Measurements from ENCODE around the gene FOXL1. TPM values are rescaled to one million over a fixed set of nuclear protein-coding genes. Genes with fewer than 3 reads are reported as not detected.
A peak's percentile ranks its signal among the peaks of the same experiment; 100 is the strongest.

FOXL1 gene
- total RNA-seq, 1 donor from 2014 or later, result 0.81 TPM

DNA sequence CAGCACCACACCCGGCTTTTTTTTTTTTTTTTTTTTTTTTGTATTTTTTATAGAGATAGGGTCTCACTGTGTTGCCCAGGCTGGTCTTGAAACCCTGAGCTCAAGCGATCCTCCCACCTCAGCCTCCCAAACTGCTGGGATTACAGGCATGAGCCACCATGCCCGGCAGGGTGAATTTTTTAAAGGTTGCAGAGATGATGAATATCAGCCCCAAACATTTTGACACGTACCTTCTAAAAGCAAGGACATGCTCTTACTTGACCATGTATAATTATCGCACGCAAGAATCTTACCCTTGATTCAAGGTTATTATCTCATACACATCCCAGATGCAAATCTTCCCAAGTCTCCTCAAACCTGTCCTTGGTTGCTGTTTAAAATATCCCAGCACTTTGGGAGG is 16.0 kb upstream of the FOXL1 start:
- DNase-seq (no peak), ATAC-seq (no peak)
- TF ChIP-seq CTCF (IDR thresholded peaks at IDR 0.05), result no peak
- H3K9me3 ChIP-seq, result no peaks in the 10 kb centered on the region
- H3K4me3 ChIP-seq, result no peak overlapping the region
- no peak overlapping the region for H3K27ac ChIP-seq
- intact Hi-C loops (cut with DNase I), result loop anchor here (5.0 to 10.0 kb wide), 2 partner anchors 502 to 715 kb away; no protein-coding TSS in a partner anchor
- no peaks in the 10 kb centered on the region for H3K36me3 ChIP-seq
- H3K27me3 ChIP-seq, result peaks cover 51% of the 10 kb centered on the region
- H3K4me1 ChIP-seq, result peaks cover 7% of the 10 kb centered on the region

DNA sequence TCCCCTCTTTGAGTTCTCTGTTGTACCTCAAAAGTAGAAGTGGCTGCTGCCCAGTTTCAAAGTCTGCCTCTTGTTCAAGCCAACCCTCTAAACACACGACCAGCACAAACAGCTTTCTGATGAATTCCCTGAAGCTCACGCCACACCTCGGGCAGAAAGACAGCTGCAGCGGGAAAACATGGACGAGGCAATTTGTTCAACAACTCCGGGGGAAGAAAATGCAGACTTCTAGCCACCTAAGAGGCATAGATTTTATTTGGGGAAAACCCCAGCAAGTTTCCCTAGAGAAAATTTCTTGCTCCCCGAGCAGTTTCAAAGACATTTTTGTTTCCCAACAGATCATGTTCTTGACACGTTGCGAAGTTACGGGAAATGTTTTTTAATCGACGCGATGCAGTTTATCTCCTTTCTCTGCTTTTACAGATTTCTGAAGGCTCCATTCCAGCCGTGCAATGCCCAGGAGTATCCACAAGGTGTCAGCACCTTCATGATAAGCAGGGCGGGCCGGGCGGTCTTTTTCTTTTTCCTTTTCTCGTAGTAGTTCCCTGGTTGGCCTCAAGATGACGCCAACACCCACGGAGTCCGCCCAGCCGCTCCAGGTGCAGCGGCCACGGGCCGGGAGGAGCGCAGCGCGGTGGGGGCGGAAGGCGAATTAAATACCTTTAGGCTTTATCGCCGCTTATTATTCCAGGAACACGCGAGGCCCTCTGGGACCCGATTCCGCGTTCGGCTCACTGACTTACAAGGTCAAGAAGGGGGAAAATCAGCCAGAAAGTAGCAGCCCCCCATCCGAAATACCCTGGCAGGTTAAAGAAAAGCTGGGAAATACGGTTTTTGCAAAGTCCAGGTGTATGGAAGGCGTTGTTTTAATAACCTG is 14.6 kb upstream of the FOXL1 start:
- no peaks in the 10 kb centered on the region for H3K36me3 ChIP-seq
- no peaks in the 10 kb centered on the region for H3K9me3 ChIP-seq
- H3K27me3 ChIP-seq, result peaks cover 50% of the 10 kb centered on the region
- ATAC-seq (peak; percentile 98), DNase-seq (peak; percentile 89)
- TF ChIP-seq CTCF (IDR thresholded peaks at IDR 0.05), result peak; percentile 100
- no peak overlapping the region for H3K27ac ChIP-seq
- intact Hi-C loops (cut with DNase I), result loop anchor here (5.0 to 10.0 kb wide), 2 partner anchors 501 to 714 kb away; no protein-coding TSS in a partner anchor
- H3K4me3 ChIP-seq, result no peak overlapping the region
- peaks cover 7% of the 10 kb centered on the region for H3K4me1 ChIP-seq

DNA sequence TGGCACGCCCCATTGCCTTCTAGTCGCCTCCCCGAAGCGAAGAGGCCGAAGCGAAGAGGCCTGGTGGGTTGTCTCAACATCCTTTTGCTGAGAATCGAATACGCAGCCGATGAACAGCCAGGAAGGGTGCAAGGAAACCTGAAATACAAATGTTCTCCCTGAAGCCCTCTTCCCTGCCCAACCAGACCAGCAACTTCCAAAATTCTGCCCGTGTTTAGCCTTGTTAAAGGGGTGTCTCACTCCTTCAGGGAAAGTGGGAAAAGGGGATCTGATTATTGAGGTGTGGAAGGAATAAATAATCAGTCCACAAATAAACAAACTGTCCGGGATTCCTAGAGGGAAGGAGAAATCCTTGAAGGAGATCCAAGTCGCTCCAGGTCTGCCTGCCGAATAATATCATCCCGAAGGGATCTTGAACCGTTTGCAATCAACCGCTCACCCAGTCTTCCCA is 13.1 kb upstream of the FOXL1 start:
- no peaks in the 10 kb centered on the region for H3K36me3 ChIP-seq
- peaks cover 61% of the 10 kb centered on the region for H3K27me3 ChIP-seq
- ATAC-seq, result no peak
- no peak overlapping the region for H3K27ac ChIP-seq
- DNase-seq, result no peak
- no peak overlapping the region for H3K4me3 ChIP-seq
- H3K4me1 ChIP-seq, result peaks cover 7% of the 10 kb centered on the region
- no peak for TF ChIP-seq CTCF (IDR thresholded peaks at IDR 0.05)
- intact Hi-C loops (cut with DNase I), result loop anchor here (10.0 kb wide), 1 partner anchor 500 kb away; no protein-coding TSS in a partner anchor
- H3K9me3 ChIP-seq, result no peaks in the 10 kb centered on the region

DNA sequence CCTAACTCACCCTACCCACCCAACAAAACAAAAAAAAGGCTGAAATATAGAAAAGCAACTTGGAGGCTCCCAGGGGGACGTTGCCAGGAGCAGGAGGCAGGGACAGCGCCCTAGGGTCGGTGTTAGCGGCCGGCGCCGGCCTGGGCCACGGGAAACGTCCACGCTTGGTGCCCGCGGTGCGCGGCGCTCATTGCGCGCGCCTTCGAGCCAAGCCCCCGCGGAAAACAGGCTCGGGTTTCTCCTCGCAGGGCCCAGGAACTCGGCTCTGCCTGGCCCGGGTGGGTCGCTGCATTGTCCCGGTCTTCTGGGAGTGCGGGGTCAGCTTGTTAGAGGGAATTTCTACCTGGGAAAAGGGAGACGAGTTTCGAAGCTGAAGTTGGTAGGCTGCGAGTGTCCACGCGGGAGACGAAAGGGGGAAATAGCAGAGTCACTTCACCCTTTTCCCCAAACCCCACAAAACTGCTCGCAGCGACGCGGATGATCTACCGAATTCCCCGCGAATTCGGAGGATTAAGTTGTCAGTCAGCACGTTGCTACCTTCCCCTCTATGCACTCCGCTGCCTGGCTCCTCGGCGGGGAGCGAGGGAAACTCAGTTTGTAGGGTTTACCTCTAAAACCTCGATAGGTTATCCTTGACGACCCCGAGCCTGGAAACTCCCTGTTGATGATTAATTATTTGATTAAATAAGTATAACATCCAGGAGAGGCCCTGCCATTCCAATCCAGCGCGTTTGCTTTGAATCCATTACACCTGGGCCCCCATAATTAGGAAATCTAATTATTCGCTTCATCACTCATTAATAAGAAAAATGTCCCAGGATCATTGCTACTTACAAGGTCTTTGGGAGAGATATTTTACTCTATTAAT is 12.5 kb upstream of the FOXL1 start:
- Histone ChIP-seq H3K4me1 (peaks cover 7% of the 10 kb centered on the region), H3K4me3 (peak overlapping the region; percentile 26), H3K27me3 (peaks cover 68% of the 10 kb centered on the region), H3K9me3 (no peaks in the 10 kb centered on the region), H3K27ac (no peak overlapping the region), H3K36me3 (no peaks in the 10 kb centered on the region)
- intact Hi-C loops (cut with DNase I), result loop anchor here (10.0 kb wide), 1 partner anchor 499 kb away; no protein-coding TSS in a partner anchor
- no peak for DNase-seq
- no peak for TF ChIP-seq CTCF (IDR thresholded peaks at IDR 0.05)
- no peak for ATAC-seq

DNA sequence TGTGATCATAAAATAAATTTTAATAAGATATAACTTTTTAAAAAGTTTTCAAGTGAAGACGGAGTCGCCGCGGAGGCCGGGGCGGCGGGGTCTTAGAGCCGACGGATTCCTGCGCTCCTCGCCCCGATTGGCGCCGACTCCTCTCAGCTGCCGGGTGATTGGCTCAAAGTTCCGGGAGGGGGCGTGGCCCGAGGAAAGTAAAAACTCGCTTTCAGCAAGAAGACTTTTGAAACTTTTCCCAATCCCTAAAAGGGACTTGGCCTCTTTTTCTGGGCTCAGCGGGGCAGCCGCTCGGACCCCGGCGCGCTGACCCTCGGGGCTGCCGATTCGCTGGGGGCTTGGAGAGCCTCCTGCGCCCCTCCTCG is 11.8 kb upstream of the FOXL1 start, which contains the start of gene FOXC2:
FOXC2 (plus strand) TSS at position 229 of the 365 bp plus-strand sequence. CDS start 507 bp downstream, outside the sequence.
- intact Hi-C loops (cut with DNase I), result loop anchor here (10.0 kb wide), 1 partner anchor 498 kb away; no protein-coding TSS in a partner anchor
- H3K36me3 ChIP-seq, result no peaks in the 10 kb centered on the region
- H3K4me3 ChIP-seq, result peak within 1 kb of the TSS; percentile 26
- H3K27ac ChIP-seq, result no peak within 1 kb of the TSS
- peaks cover 70% of the 10 kb centered on the region for H3K27me3 ChIP-seq
- peaks cover 7% of the 10 kb centered on the region for H3K4me1 ChIP-seq
- TF ChIP-seq CTCF (IDR thresholded peaks at IDR 0.05), result no peak
- ATAC-seq (peak; percentile 33), DNase-seq (peak; percentile 80)
- no peaks in the 10 kb centered on the region for H3K9me3 ChIP-seq
